H1 (cell line): ENCODE data around the gene P2RY14. TPM values are rescaled to one million over a fixed set of nuclear protein-coding genes. Genes with fewer than 3 reads are reported as not detected.

Experiments used
- TAF1 ChIP-seq: IDR thresholded peaks from 2 replicates; pipeline ENCODE4 v1.6.1; 2011; ENCODE audit warnings: mild to moderate bottlenecking, low read depth, low read length
- polyA plus RNA-seq, 7 experiments: library from polyadenylated mRNA; depleted of rRNA in 3 of 7; stranded (reverse) in 5 of 7; unstranded in 2 of 7; fragments of >200 nt in 5 of 7; fragments of 200-250 nt in 2 of 7; gene quantifications; 1 replicate in 5 of 7; 2 replicates in 1 of 7; 4 replicates in 1 of 7; pipeline versions ENCODE4 v1.2.1 to v1.2.3, GENCODE V29; 2011 to 2013; ENCODE audit warnings: missing spikeins in 2 of 7, mixed read lengths in 2 of 7
- total RNA-seq: library from RNA; stranded (reverse); fragmentation: NEBNext Ultra II Directional; extraction: Animal tissue kit (Norgen Biotek cat#: 25700); gene quantifications from 2 replicates; pipeline ENCODE4 v1.2.1, GENCODE V29; 2021
- TF ChIP-seq, protein P1 (sequence below), 3 experiments: IDR thresholded peaks; 1 replicate in 2 of 3; 2 replicates in 1 of 3; pipeline versions ENCODE4 v1.5.1 to v1.6.1; 2011; ENCODE audit warnings: low read length in 3 of 3, mild to moderate bottlenecking in 3 of 3, inconsistent platforms in 2 of 3, low read depth in 1 of 3, moderate library complexity in 1 of 3; ENCODE audit not compliant: insufficient read depth in 1 of 3; ENCODE audit errors: control extremely low read depth in 1 of 3

Gene P2RY14
- total and polyA plus RNA-seq, 2 of the 8 experiments (the other 6 are each of a cell fraction or from before 2014, with no cell fraction given), result not detected

DNA sequence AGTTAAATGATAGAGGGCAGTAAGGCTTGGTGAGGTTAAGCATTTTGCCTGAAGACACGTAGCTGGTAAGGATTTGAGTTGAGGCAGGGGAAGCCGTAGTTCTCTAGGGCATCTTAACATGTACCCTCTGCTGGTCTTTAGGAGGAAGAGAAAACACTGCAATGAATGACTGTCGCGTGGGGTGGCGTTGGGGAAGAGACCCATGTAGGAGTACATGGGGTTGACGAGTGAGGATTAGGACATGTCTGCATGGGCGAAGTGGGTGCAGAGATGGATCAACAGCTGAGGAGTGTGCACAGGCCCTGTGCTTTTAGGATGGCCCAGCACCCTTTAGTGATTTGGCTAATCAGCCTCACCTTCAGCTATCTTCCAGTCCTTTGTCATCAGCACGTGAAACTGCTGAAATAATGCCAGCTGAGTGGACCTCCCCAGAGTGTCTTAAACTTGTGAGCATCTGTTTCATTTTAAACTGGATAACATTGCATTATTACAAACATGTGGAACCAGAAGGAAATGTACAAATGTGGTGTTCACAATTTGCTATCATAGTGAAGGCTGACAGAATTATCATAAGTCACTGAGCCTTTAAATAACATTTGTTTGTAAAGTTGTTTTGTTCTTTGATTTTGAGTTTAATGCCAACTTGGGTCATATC is 15.3 kb downstream of the P2RY14 start (continued):
- TF ChIP-seq, protein P1, sequence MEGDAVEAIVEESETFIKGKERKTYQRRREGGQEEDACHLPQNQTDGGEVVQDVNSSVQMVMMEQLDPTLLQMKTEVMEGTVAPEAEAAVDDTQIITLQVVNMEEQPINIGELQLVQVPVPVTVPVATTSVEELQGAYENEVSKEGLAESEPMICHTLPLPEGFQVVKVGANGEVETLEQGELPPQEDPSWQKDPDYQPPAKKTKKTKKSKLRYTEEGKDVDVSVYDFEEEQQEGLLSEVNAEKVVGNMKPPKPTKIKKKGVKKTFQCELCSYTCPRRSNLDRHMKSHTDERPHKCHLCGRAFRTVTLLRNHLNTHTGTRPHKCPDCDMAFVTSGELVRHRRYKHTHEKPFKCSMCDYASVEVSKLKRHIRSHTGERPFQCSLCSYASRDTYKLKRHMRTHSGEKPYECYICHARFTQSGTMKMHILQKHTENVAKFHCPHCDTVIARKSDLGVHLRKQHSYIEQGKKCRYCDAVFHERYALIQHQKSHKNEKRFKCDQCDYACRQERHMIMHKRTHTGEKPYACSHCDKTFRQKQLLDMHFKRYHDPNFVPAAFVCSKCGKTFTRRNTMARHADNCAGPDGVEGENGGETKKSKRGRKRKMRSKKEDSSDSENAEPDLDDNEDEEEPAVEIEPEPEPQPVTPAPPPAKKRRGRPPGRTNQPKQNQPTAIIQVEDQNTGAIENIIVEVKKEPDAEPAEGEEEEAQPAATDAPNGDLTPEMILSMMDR (IDR thresholded peaks at IDR 0.05; ENCODE audit: control extremely low read depth in 1 of 3, insufficient read depth in 1 of 3, low read depth in 1 of 3, low read length in 3 of 3), result no peak
- TF ChIP-seq TAF1, result no peak
